Activated B cell treated with CpG ODN at 0.5 μM for 24 hours (primary cell): Measurements from ENCODE around the gene NUFIP1. TPM values are rescaled to one million over a fixed set of nuclear protein-coding genes. Genes with fewer than 3 reads are reported as not detected.

ENCODE experiments used
- ATAC-seq: fragments of 200-7000 bp; cut with Tn5 transposase; one replicate; pipeline ENCODE4 v1.10.0; 2021; ENCODE audit warnings: low read depth, mild to moderate bottlenecking, moderate library complexity
- CTCF ChIA-PET: fragments of 350-600 bp; sonication (Branson Sonifier 250); formaldehyde crosslinking; loops from one replicate; lab custom pipeline; 2021; ENCODE audit warnings: antibody characterized with exemption; lab: Charles Lee
- POLR2A ChIA-PET: fragments of 350-600 bp; sonication (Branson Sonifier 250); formaldehyde crosslinking; loops from one replicate; lab custom pipeline; 2021; ENCODE audit warnings: antibody characterized with exemption; lab: Charles Lee
- DNase-seq: peaks from one replicate; pipeline ENCODE4 v3.0.0; 2022
- H3K27ac Mint-ChIP-seq: one replicate; pipeline ENCODE4 v1.8.0; 2020; ENCODE audit warnings: mixed read lengths
- H3K27me3 Mint-ChIP-seq: one replicate; pipeline ENCODE4 v1.8.0; 2021; ENCODE audit warnings: mixed read lengths
- H3K36me3 Mint-ChIP-seq: one replicate; pipeline ENCODE4 v1.8.0; 2021; ENCODE audit warnings: low read depth, mixed read lengths
- H3K4me1 Mint-ChIP-seq: one replicate; pipeline ENCODE4 v1.8.0; 2021; ENCODE audit warnings: mixed read lengths
- H3K4me3 Mint-ChIP-seq: one replicate; pipeline ENCODE4 v1.8.0; 2020; ENCODE audit warnings: mild to moderate bottlenecking, mixed read lengths
- H3K9me3 Mint-ChIP-seq: one replicate; pipeline ENCODE4 v1.8.0; 2020; ENCODE audit warnings: mixed read lengths
- CTCF ChIP-seq: fragments of 200-600 bp; IDR thresholded peaks from one replicate; pipeline ENCODE4 v1.8.0; 2022; ENCODE audit warnings: antibody characterized with exemption, mild to moderate bottlenecking
- intact Hi-C: fragments of 100-400 bp; cut with micrococcal nuclease; formaldehyde crosslinking; loops from one replicate; pipeline ENCODE4 v1.15.1; 2024
- total RNA-seq: library from RNA; stranded (reverse); gene quantifications from 2 replicates; pipeline ENCODE4 v1.2.3, GENCODE V29; 2022

The NUFIP1 gene
- total RNA-seq, 1 donor from 2014 or later: 7.8 TPM

DNA sequence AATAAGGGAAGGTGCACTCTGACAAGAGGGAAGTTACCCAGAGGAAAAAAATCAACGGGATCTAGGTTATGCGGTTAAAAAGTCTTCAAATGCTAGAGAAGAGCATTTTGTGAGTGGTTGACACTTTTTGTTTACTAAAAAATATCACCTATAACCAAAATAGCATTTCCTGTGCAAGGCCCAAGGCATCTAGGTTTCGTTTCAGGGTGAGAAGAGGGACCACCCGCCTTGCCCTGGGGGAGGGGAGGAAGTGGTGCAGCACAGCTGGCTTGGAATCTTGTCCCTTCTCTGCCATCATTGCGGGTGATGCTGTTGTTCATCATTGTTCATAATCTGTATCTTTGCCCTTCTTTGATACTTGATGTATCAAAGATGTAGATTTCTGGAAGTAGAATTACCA, 80.6 kb downstream of the NUFIP1 start:
- ATAC-seq: no peak
- ChIA-PET CTCF (no interaction called here), POLR2A (no interaction called here)
- no peak for TF ChIP-seq CTCF
- H3K9me3 Mint-ChIP-seq: peaks cover 4% of the 10 kb centered on the region
- no peaks in the 10 kb centered on the region for H3K36me3 Mint-ChIP-seq
- H3K27ac Mint-ChIP-seq: no peak overlapping the region
- no peak overlapping the region for H3K4me3 Mint-ChIP-seq
- DNase-seq: no peak
- peaks cover 20% of the 10 kb centered on the region for H3K27me3 Mint-ChIP-seq
- intact Hi-C loops: no loop called here
- no peaks in the 10 kb centered on the region for H3K4me1 Mint-ChIP-seq

GRCh38 chr13:44908266-44908665, 81.0 kb downstream of the NUFIP1 start:
- H3K27ac Mint-ChIP-seq: no peak overlapping the region
- ChIA-PET CTCF (no interaction called here), POLR2A (no interaction called here)

GRCh38 chr13:44906713-44907112, 82.6 kb downstream of the NUFIP1 start:
- H3K27me3 Mint-ChIP-seq: peaks cover 24% of the 10 kb centered on the region
- no peak overlapping the region for H3K4me3 Mint-ChIP-seq
- no peak for DNase-seq
- no peaks in the 10 kb centered on the region for H3K4me1 Mint-ChIP-seq
- no peak for TF ChIP-seq CTCF
- H3K36me3 Mint-ChIP-seq: no peaks in the 10 kb centered on the region
- peaks cover 4% of the 10 kb centered on the region for H3K9me3 Mint-ChIP-seq
- intact Hi-C loops: no loop called here
- POLR2A ChIA-PET: no interaction called here
- ATAC-seq: no peak
- H3K27ac Mint-ChIP-seq: no peak overlapping the region
- CTCF ChIA-PET: no interaction called here

More at GRCh38 chr13:44908266-44908665, 81.0 kb downstream of the NUFIP1 start:
- peaks cover 20% of the 10 kb centered on the region for H3K27me3 Mint-ChIP-seq
- ATAC-seq: no peak
- no peaks in the 10 kb centered on the region for H3K36me3 Mint-ChIP-seq
- no peak overlapping the region for H3K4me3 Mint-ChIP-seq
- no peak for TF ChIP-seq CTCF
- H3K9me3 Mint-ChIP-seq: peaks cover 4% of the 10 kb centered on the region
- intact Hi-C loops: no loop called here
- no peaks in the 10 kb centered on the region for H3K4me1 Mint-ChIP-seq
- DNase-seq: no peak

GRCh38 chr13:44906230-44906629, 83.0 kb downstream of the NUFIP1 start:
- H3K27me3 Mint-ChIP-seq: peaks cover 24% of the 10 kb centered on the region
- DNase-seq: no peak
- POLR2A ChIA-PET: no interaction called here
- peaks cover 2% of the 10 kb centered on the region for H3K9me3 Mint-ChIP-seq
- no peak overlapping the region for H3K27ac Mint-ChIP-seq
- no peak for ATAC-seq
- H3K36me3 Mint-ChIP-seq: no peaks in the 10 kb centered on the region
- H3K4me3 Mint-ChIP-seq: no peak overlapping the region
- TF ChIP-seq CTCF: no peak
- intact Hi-C loops: no loop called here
- H3K4me1 Mint-ChIP-seq: no peaks in the 10 kb centered on the region
- CTCF ChIA-PET: no interaction called here

DNA sequence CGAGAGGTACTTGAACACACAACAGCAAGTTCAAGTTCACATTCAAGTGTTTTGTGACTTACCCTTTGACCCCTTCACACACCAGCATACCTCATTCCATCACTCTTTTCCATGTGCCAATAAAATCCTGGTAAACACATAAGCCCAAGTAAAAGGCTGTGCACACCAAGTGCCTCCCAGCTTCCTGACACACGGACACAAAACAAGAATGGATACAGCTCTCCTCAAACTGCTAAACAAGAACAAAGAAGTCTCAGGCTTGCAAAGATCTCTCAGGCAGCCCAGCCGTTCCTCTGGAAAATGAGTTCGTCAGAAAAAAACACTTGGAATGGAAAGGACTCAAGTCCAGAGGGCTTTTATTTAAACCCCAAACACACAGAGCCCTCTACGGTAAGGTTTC, 83.7 kb downstream of the NUFIP1 start:
- DNase-seq (no peak), ATAC-seq (no peak)
- no peak overlapping the region for H3K4me3 Mint-ChIP-seq
- no peaks in the 10 kb centered on the region for H3K4me1 Mint-ChIP-seq
- intact Hi-C loops: no loop called here
- H3K27ac Mint-ChIP-seq: no peak overlapping the region
- CTCF ChIA-PET: no interaction called here
- POLR2A ChIA-PET: no interaction called here
- H3K27me3 Mint-ChIP-seq: peaks cover 25% of the 10 kb centered on the region
- H3K9me3 Mint-ChIP-seq: no peaks in the 10 kb centered on the region
- no peaks in the 10 kb centered on the region for H3K36me3 Mint-ChIP-seq
- TF ChIP-seq CTCF: no peak
